ENCODE data around the gene INPP5K. TPM values are rescaled to one million over a fixed set of nuclear protein-coding genes. Genes with fewer than 3 reads are reported as not detected.

The INPP5K gene
- total RNA-seq, 1 donor from 2014 or later: 42.4 TPM

DNA sequence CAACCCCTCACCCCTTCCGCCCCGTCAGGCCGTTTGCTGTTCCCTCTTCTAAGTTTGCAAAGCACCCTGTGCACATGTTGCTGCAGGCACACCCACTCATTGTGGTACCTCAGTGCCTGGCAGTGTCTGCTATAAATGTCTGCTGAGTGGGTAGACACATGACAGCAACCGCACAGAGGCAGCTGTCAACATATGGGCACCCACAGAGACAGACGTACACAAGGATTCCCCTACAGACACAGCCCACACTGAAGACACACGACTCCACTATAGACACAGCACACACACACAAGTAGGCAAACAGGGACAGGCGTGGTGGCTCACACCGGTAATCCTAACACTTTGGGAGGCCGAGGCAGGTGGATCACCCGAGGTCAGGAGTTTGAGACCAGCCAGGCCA is 42.6 kb downstream of the INPP5K start:
- Mint-ChIP-seq H3K4me1 (ENCODE audit: low read depth, unreplicated experiment) (peaks cover 15% of the 10 kb centered on the region), H3K27ac (ENCODE audit: unreplicated experiment) (peak overlapping the region; percentile 80), H3K9me3 (ENCODE audit: unreplicated experiment) (peaks cover 9% of the 10 kb centered on the region), H3K36me3 (ENCODE audit: unreplicated experiment) (peaks cover 7% of the 10 kb centered on the region), H3K27me3 (ENCODE audit: unreplicated experiment) (peaks cover 4% of the 10 kb centered on the region), H3K4me3 (ENCODE audit: unreplicated experiment) (no peak overlapping the region)
- no peak for DNase-seq
- TF ChIP-seq, protein P1, sequence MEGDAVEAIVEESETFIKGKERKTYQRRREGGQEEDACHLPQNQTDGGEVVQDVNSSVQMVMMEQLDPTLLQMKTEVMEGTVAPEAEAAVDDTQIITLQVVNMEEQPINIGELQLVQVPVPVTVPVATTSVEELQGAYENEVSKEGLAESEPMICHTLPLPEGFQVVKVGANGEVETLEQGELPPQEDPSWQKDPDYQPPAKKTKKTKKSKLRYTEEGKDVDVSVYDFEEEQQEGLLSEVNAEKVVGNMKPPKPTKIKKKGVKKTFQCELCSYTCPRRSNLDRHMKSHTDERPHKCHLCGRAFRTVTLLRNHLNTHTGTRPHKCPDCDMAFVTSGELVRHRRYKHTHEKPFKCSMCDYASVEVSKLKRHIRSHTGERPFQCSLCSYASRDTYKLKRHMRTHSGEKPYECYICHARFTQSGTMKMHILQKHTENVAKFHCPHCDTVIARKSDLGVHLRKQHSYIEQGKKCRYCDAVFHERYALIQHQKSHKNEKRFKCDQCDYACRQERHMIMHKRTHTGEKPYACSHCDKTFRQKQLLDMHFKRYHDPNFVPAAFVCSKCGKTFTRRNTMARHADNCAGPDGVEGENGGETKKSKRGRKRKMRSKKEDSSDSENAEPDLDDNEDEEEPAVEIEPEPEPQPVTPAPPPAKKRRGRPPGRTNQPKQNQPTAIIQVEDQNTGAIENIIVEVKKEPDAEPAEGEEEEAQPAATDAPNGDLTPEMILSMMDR (IDR thresholded peaks at IDR 0.05; ENCODE audit: partially characterized antibody, unreplicated experiment): no peak

DNA sequence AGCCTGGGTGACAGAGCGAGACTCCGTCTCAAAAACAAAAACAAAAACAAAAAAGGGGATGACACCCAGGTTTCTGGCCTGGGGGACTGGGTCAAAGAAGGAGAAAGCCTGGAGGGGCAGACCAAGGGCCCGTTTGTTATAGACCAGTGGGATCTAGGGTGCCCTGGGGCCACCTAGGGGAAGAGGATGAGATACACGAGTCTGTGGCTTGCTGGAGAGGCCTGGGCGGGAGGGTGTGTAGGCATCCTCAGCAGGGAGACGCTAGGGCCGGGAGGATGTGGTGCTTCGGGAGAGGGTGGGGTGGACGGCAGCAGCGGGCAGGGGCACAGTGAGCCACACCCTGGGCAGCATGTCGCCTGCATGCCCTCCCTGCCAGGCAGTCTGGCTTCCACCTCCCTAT is 43.2 kb downstream of the INPP5K start:
- no peak overlapping the region for H3K27ac Mint-ChIP-seq (ENCODE audit: unreplicated experiment)
- TF ChIP-seq, protein P1 (IDR thresholded peaks at IDR 0.05; ENCODE audit: partially characterized antibody, unreplicated experiment): no peak

GRCh38 chr17:1471911-1472821 is 44.2 kb downstream of the INPP5K start:
- Mint-ChIP-seq H3K36me3 (ENCODE audit: unreplicated experiment) (peaks cover 11% of the 10 kb centered on the region), H3K4me3 (ENCODE audit: unreplicated experiment) (no peak overlapping the region), H3K27ac (ENCODE audit: unreplicated experiment) (peak overlapping the region; percentile 49), H3K4me1 (ENCODE audit: low read depth, unreplicated experiment) (peaks cover 14% of the 10 kb centered on the region), H3K27me3 (ENCODE audit: unreplicated experiment) (peaks cover 4% of the 10 kb centered on the region), H3K9me3 (ENCODE audit: unreplicated experiment) (peaks cover 8% of the 10 kb centered on the region)
- DNase-seq: no peak
- TF ChIP-seq, protein P1 (IDR thresholded peaks at IDR 0.05; ENCODE audit: partially characterized antibody, unreplicated experiment): no peak

More for the DNA sequence above, 43.2 kb downstream of the INPP5K start:
- peaks cover 11% of the 10 kb centered on the region for H3K36me3 Mint-ChIP-seq (ENCODE audit: unreplicated experiment)
- DNase-seq: no peak
- peaks cover 4% of the 10 kb centered on the region for H3K27me3 Mint-ChIP-seq (ENCODE audit: unreplicated experiment)
- no peak overlapping the region for H3K4me3 Mint-ChIP-seq (ENCODE audit: unreplicated experiment)
- H3K9me3 Mint-ChIP-seq (ENCODE audit: unreplicated experiment): peaks cover 9% of the 10 kb centered on the region
- H3K4me1 Mint-ChIP-seq (ENCODE audit: low read depth, unreplicated experiment): peaks cover 14% of the 10 kb centered on the region

DNA sequence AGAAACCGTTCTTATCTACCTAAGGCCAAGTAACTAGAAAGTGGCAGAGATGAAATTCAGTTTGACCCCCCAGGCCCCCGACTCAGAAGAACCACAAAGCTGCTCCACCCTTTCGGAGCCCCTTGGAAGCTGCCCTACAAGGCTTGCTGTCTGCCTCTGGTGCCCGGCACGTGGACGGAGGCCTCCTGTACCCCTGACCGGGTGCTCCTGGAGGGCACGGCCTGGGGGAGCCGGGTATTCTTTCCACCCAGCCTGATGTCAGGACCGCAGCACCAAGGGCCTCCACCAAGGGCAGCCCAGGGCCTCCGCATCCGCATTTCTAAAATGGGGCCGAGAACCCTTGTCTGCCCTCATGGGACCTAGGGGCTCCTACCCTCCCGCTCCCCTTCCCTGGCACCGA is 44.9 kb downstream of the INPP5K start:
- no peak for DNase-seq
- H3K36me3 Mint-ChIP-seq (ENCODE audit: unreplicated experiment): peaks cover 11% of the 10 kb centered on the region
- H3K27me3 Mint-ChIP-seq (ENCODE audit: unreplicated experiment): peaks cover 4% of the 10 kb centered on the region
- peaks cover 8% of the 10 kb centered on the region for H3K9me3 Mint-ChIP-seq (ENCODE audit: unreplicated experiment)
- peaks cover 14% of the 10 kb centered on the region for H3K4me1 Mint-ChIP-seq (ENCODE audit: low read depth, unreplicated experiment)
- TF ChIP-seq, protein P1 (IDR thresholded peaks at IDR 0.05; ENCODE audit: partially characterized antibody, unreplicated experiment): no peak
- no peak overlapping the region for H3K27ac Mint-ChIP-seq (ENCODE audit: unreplicated experiment)
- no peak overlapping the region for H3K4me3 Mint-ChIP-seq (ENCODE audit: unreplicated experiment)

All from glutamatergic neuron (in vitro differentiated cells).